Parathyroid adenoma (tissue), 2 donors: Measurements from ENCODE around the gene CAMTA1.

Source experiments
- H2AFZ ChIP-seq: fragments of 300-600 bp; sonication (generic); one replicate; pipeline ENCODE4 v1.7.0; 2017; ENCODE audit warnings: antibody characterized with exemption, mild to moderate bottlenecking
- H3K27ac ChIP-seq: fragments of 300-600 bp; sonication (generic); one replicate; pipeline ENCODE4 v1.7.0; 2017
- H3K27me3 ChIP-seq: fragments of 300-600 bp; sonication (generic); one replicate; pipeline ENCODE4 v1.7.0; 2017; ENCODE audit warnings: low read length; ENCODE audit not compliant: control insufficient read depth, insufficient read depth
- H3K36me3 ChIP-seq: fragments of 300-600 bp; sonication (generic); one replicate; pipeline ENCODE4 v1.7.0; 2017; ENCODE audit warnings: low read length; ENCODE audit not compliant: control insufficient read depth, insufficient read depth
- H3K4me1 ChIP-seq: fragments of 300-600 bp; sonication (generic); one replicate; pipeline ENCODE4 v1.7.0; 2017; ENCODE audit warnings: control low read depth
- H3K4me2 ChIP-seq: fragments of 300-600 bp; sonication (generic); one replicate; pipeline ENCODE4 v1.7.0; 2017; ENCODE audit warnings: low read length
- H3K4me3 ChIP-seq: fragments of 300-600 bp; sonication (generic); one replicate; pipeline ENCODE4 v1.7.0; 2017; ENCODE audit warnings: low read depth, low read length
- H3K79me2 ChIP-seq: fragments of 300-600 bp; sonication (generic); one replicate; pipeline ENCODE4 v1.7.0; 2017; ENCODE audit warnings: control low read depth
- H3K9ac ChIP-seq: fragments of 300-600 bp; sonication (generic); one replicate; pipeline ENCODE4 v1.7.0; 2017; ENCODE audit warnings: mild to moderate bottlenecking
- H3K9me3 ChIP-seq: fragments of 300-600 bp; sonication (generic); one replicate; pipeline ENCODE4 v1.7.0; 2017; ENCODE audit warnings: low read length; ENCODE audit not compliant: control insufficient read depth
- TF ChIP-seq, protein P1 (sequence below): fragments of 300-600 bp; sonication (generic); IDR thresholded peaks from one replicate; pipeline ENCODE4 v1.7.0; 2017; ENCODE audit warnings: antibody characterized with exemption, mild to moderate bottlenecking
- donor health status: primary hyperparathyroidism.

Gene CAMTA1

GRCh38 chr1:6965083-6965934, 180.1 kb downstream of the CAMTA1 start:
- Histone ChIP-seq H3K4me1 (no peaks in the 10 kb centered on the region), H3K27me3 (no peaks in the 10 kb centered on the region), H3K36me3 (no peaks in the 10 kb centered on the region), H2AFZ (no peak overlapping the region), H3K9me3 (no peaks in the 10 kb centered on the region), H3K4me2 (no peak overlapping the region), H3K9ac (no peak overlapping the region), H3K79me2 (no peaks in the 10 kb centered on the region), H3K27ac (no peak overlapping the region), H3K4me3 (no peak overlapping the region)
- TF ChIP-seq, protein P1, sequence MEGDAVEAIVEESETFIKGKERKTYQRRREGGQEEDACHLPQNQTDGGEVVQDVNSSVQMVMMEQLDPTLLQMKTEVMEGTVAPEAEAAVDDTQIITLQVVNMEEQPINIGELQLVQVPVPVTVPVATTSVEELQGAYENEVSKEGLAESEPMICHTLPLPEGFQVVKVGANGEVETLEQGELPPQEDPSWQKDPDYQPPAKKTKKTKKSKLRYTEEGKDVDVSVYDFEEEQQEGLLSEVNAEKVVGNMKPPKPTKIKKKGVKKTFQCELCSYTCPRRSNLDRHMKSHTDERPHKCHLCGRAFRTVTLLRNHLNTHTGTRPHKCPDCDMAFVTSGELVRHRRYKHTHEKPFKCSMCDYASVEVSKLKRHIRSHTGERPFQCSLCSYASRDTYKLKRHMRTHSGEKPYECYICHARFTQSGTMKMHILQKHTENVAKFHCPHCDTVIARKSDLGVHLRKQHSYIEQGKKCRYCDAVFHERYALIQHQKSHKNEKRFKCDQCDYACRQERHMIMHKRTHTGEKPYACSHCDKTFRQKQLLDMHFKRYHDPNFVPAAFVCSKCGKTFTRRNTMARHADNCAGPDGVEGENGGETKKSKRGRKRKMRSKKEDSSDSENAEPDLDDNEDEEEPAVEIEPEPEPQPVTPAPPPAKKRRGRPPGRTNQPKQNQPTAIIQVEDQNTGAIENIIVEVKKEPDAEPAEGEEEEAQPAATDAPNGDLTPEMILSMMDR: no peak

DNA sequence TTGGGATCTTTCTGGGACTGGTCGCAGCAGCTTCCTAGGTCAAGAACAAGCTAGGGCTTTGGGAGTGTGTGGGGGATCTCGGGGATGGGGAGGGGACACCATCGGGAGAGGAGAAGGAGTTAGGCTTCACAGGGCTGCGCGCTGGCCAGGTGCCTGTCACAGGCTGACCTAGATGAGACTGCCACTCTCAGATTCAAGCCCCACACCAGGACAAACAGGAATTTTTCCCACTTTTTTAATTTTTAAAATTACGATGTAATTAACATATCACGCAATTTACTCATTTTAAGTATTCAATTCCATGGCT, 180.6 kb downstream of the CAMTA1 start:
- Histone ChIP-seq H3K9ac (no peak overlapping the region), H2AFZ (no peak overlapping the region), H3K9me3 (no peaks in the 10 kb centered on the region), H3K79me2 (no peaks in the 10 kb centered on the region), H3K27ac (no peak overlapping the region), H3K27me3 (no peaks in the 10 kb centered on the region), H3K4me3 (no peak overlapping the region), H3K4me2 (no peak overlapping the region), H3K4me1 (no peaks in the 10 kb centered on the region), H3K36me3 (no peaks in the 10 kb centered on the region)
- TF ChIP-seq, protein P1: no peak

GRCh38 chr1:6966326-6966725, 181.1 kb downstream of the CAMTA1 start:
- H2AFZ ChIP-seq: no peak overlapping the region

DNA sequence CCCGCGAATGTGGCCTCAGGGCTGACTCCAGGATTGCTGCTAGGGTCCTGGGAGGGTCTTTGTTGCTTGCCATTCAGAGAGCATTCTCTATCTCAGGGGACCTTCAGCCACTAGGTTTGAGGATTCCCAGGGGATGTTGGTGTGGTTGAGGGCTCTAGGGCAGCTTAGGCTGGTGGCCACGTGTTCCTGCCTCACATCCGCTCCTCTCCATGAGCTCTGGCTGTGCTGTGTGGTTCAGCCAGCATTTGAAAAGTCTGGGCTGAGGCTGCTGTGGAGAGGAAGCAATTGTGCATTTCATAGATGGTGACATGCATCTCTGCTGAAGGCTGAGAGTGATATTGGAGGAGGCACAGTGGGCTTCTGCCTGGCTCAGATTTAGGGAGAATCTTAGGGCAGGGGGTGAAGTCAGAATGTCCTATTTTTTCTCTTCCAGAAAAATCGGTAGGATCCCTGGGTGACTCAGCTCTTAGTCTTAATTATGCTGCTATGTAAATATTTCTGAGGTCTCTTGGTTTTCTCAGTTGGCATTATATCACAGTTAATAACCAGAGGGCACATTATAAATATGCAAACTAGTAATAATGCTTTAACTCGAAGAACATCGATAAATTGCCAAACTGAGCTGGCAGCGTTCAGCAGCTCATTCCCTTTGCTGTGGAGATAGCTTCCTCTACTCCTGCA, 182.3 kb downstream of the CAMTA1 start:
- no peaks in the 10 kb centered on the region for H3K9me3 ChIP-seq
- no peak overlapping the region for H3K27ac ChIP-seq
- H3K4me3 ChIP-seq: no peak overlapping the region
- TF ChIP-seq, protein P1: no peak
- H3K4me2 ChIP-seq: no peak overlapping the region
- H3K9ac ChIP-seq: no peak overlapping the region
- no peaks in the 10 kb centered on the region for H3K27me3 ChIP-seq
- no peaks in the 10 kb centered on the region for H3K36me3 ChIP-seq
- no peaks in the 10 kb centered on the region for H3K4me1 ChIP-seq
- no peak overlapping the region for H2AFZ ChIP-seq
- no peaks in the 10 kb centered on the region for H3K79me2 ChIP-seq

More at GRCh38 chr1:6966326-6966725, 181.1 kb downstream of the CAMTA1 start:
- no peaks in the 10 kb centered on the region for H3K79me2 ChIP-seq
- H3K9ac ChIP-seq: no peak overlapping the region
- no peaks in the 10 kb centered on the region for H3K36me3 ChIP-seq
- H3K27me3 ChIP-seq: no peaks in the 10 kb centered on the region
- no peaks in the 10 kb centered on the region for H3K9me3 ChIP-seq
- TF ChIP-seq, protein P1: no peak
- H3K27ac ChIP-seq: no peak overlapping the region
- no peak overlapping the region for H3K4me3 ChIP-seq
- H3K4me2 ChIP-seq: no peak overlapping the region
- H3K4me1 ChIP-seq: no peaks in the 10 kb centered on the region
